Neuronal stem cell (in vitro differentiated cells): ENCODE results near the gene APP.

Source experiments
- DNase-seq: peaks from one replicate; pipeline ENCODE4 v3.0.0-alpha.2; 2013; ENCODE audit warnings: low spot score
- H2AFZ ChIP-seq: one replicate; pipeline ENCODE4 v1.6.1; 2013; ENCODE audit warnings: mild to moderate bottlenecking, low read length, inconsistent platforms
- H2AK5ac ChIP-seq: 2 replicates; pipeline ENCODE4 v1.6.1; 2013; ENCODE audit warnings: low read depth, mild to moderate bottlenecking, inconsistent platforms, low read length, moderate library complexity, mixed read lengths
- H2BK120ac ChIP-seq: 2 replicates; pipeline ENCODE4 v1.6.1; 2013; ENCODE audit warnings: low read depth, mild to moderate bottlenecking, inconsistent platforms, low read length, moderate library complexity, mixed read lengths
- H2BK12ac ChIP-seq: one replicate; pipeline ENCODE4 v1.6.1; 2013; ENCODE audit warnings: low read length, inconsistent platforms
- H2BK15ac ChIP-seq: 2 replicates; pipeline ENCODE4 v1.6.1; 2013; ENCODE audit warnings: mild to moderate bottlenecking, low read length, inconsistent platforms, mixed read lengths
- H2BK5ac ChIP-seq: one replicate; pipeline ENCODE4 v1.6.1; 2013; ENCODE audit warnings: inconsistent platforms, mild to moderate bottlenecking, low read length, moderate library complexity
- H3K14ac ChIP-seq: one replicate; pipeline ENCODE4 v1.6.1; 2013; ENCODE audit warnings: low read length, inconsistent platforms
- H3K18ac ChIP-seq: 2 replicates; pipeline ENCODE4 v1.6.1; 2013; ENCODE audit warnings: low read length, inconsistent platforms
- H3K23ac ChIP-seq: 2 replicates; pipeline ENCODE4 v1.6.1; 2013; ENCODE audit warnings: low read depth, mild to moderate bottlenecking, mixed read lengths, low read length, inconsistent platforms; ENCODE audit not compliant: poor library complexity
- H3K27ac ChIP-seq: replicated peaks from 3 replicates; pipeline ENCODE4 v1.5.1; 2013; ENCODE audit warnings: low read length, inconsistent platforms
- H3K27me3 ChIP-seq, 3 experiments: 2 replicates each; pipeline ENCODE4 v1.6.1; 2013; ENCODE audit warnings: low read length in 3 of 3, mild to moderate bottlenecking in 2 of 3, inconsistent platforms in 1 of 3, low read depth in 1 of 3, mixed read lengths in 1 of 3, moderate library complexity in 1 of 3; ENCODE audit not compliant: control insufficient read depth in 3 of 3, insufficient read depth in 3 of 3
- H3K36me3 ChIP-seq, 2 donors: replicated peaks in 1 of 2; 2 replicates each; pipeline ENCODE4 v1.6.1; 2013; ENCODE audit warnings: low read length in 2 of 2; ENCODE audit not compliant: control insufficient read depth in 2 of 2, insufficient read depth in 2 of 2
- H3K4ac ChIP-seq: 2 replicates; pipeline ENCODE4 v1.6.1; 2013; ENCODE audit warnings: inconsistent platforms, mild to moderate bottlenecking, low read length, moderate library complexity
- H3K4me1 ChIP-seq, 2 donors: 1 replicate in 1 of 2; 2 replicates in 1 of 2; pipeline ENCODE4 v1.6.1; 2013; ENCODE audit warnings: low read length in 2 of 2, low read depth in 1 of 2; ENCODE audit not compliant: control insufficient read depth in 2 of 2, insufficient read depth in 1 of 2
- H3K4me2 ChIP-seq: one replicate; pipeline ENCODE4 v1.6.1; 2013; ENCODE audit warnings: mild to moderate bottlenecking, low read length, inconsistent platforms; ENCODE audit not compliant: insufficient read depth, poor library complexity, severe bottlenecking
- H3K4me3 ChIP-seq, 2 donors: 2 replicates each; pipeline ENCODE4 v1.5.1; 2013; ENCODE audit warnings: low read length in 2 of 2, mild to moderate bottlenecking in 2 of 2, inconsistent platforms in 1 of 2, moderate library complexity in 1 of 2
- H3K79me1 ChIP-seq: one replicate; pipeline ENCODE4 v1.6.1; 2013; ENCODE audit warnings: low read depth, mild to moderate bottlenecking, inconsistent platforms, low read length, moderate library complexity
- H3K9ac ChIP-seq: one replicate; pipeline ENCODE4 v1.6.1; 2013; ENCODE audit warnings: mild to moderate bottlenecking, low read depth, low read length, inconsistent platforms; ENCODE audit not compliant: poor library complexity
- H3K9me3 ChIP-seq, 2 donors: replicated peaks in 1 of 2; 2 replicates each; pipeline versions ENCODE3 to v1.6.1; 2013; ENCODE audit warnings: low read length in 2 of 2, mild to moderate bottlenecking in 2 of 2, inconsistent platforms in 1 of 2, low read depth in 1 of 2, mixed read lengths in 1 of 2, moderate library complexity in 1 of 2; ENCODE audit not compliant: control insufficient read depth in 2 of 2, insufficient read depth in 1 of 2
- H4K8ac ChIP-seq: one replicate; pipeline ENCODE4 v1.6.1; 2013; ENCODE audit warnings: low read depth, mild to moderate bottlenecking, inconsistent platforms, low read length, moderate library complexity
- H4K91ac ChIP-seq: one replicate; pipeline ENCODE4 v1.6.1; 2013; ENCODE audit warnings: low read length, low read depth, mild to moderate bottlenecking, inconsistent platforms; ENCODE audit not compliant: poor library complexity
- WGBS, 2 donors: extraction: QIAGEN DNeasy Blood & Tissue Kit; methylation state at CpG; one replicate each; pipeline ENCODE4 v1.1.7; 2013; ENCODE audit warnings: missing lambda C conversion rate in 2 of 2, mixed read lengths in 1 of 2; ENCODE audit not compliant: insufficient read length in 2 of 2, insufficient replicate concordance in 1 of 2; ENCODE audit errors: extremely low coverage in 2 of 2; 5-methylcytosine and 5-hydroxymethylcytosine counted together

Gene APP

DNA sequence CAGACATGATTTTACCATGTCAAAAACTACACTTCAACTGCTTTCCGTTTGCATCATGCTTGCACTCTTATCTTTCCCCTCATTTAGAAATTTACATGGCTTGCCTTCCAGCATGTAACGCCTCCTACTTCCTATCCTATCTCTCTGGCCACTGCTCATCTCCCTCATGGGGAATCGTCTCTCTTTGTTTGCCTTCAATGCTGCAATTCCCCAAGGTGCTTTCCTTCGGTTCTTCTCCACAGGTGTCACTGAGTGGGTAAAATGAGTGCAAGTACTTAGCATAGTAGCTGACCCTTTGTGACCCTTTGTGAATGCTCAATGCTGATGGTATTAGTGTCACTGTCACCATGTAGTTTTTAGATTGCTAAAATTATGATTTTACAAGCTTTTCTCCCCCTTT, 63.1 kb downstream of the APP start:
- Histone ChIP-seq H3K4ac (no peak overlapping the region), H2BK5ac (no peak overlapping the region), H3K36me3 (peaks cover 11 to 72% of the 10 kb centered on the region in 2 donors), H3K14ac (no peak overlapping the region), H2BK15ac (no peak overlapping the region), H3K27ac (no peak overlapping the region), H3K4me2 (no peak overlapping the region), H4K91ac (no peak overlapping the region), H2BK120ac (no peak overlapping the region), H3K4me3 (no peak overlapping the region), H3K18ac (no peak overlapping the region), H4K8ac (no peak overlapping the region), H3K4me1 (peaks cover 0 to 2% of the 10 kb centered on the region in 2 donors), H2AK5ac (no peak overlapping the region), H3K27me3 (no peaks in the 10 kb centered on the region), H3K9ac (no peak overlapping the region), H2BK12ac (no peak overlapping the region), H2AFZ (no peak overlapping the region), H3K9me3 (peaks cover 10 to 14% of the 10 kb centered on the region in 2 donors), H3K23ac (no peak overlapping the region), H3K79me1 (no peaks in the 10 kb centered on the region)
- no peak for DNase-seq
- WGBS, 2 donors, result no CpG with 5 or more reads among the region's 4 CpGs

DNA sequence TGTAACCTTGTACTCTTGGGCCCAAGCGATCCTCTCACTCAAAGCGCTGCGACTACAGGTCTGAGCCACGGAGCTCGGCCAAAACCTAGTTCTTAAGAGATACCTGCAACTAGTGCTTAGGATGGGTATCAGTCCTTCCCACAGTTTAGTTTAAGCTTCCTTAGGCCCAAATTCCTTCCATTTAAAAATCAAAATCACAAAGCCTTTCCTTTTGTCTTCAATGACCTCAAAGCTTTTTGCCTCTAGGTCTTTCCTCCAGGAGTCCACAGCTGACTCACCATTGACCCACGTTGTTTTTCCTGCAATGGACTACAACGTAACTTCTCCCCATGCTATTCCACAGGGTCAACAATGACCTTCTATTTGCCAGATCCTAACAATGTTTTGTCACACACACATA, 64.0 kb downstream of the APP start:
- Histone ChIP-seq H3K9me3 (peaks cover 10 to 14% of the 10 kb centered on the region in 2 donors), H3K79me1 (no peaks in the 10 kb centered on the region), H3K14ac (no peak overlapping the region), H3K4me3 (no peak overlapping the region), H3K36me3 (peaks cover 11 to 63% of the 10 kb centered on the region in 2 donors), H2BK12ac (no peak overlapping the region), H2BK5ac (no peak overlapping the region), H3K23ac (no peak overlapping the region), H2AFZ (no peak overlapping the region), H3K27ac (no peak overlapping the region), H3K4ac (no peak overlapping the region), H3K27me3 (no peaks in the 10 kb centered on the region), H3K4me2 (no peak overlapping the region), H2AK5ac (no peak overlapping the region), H3K4me1 (peaks cover 0 to 2% of the 10 kb centered on the region in 2 donors), H4K91ac (no peak overlapping the region), H3K18ac (no peak overlapping the region), H3K9ac (no peak overlapping the region), H4K8ac (no peak overlapping the region), H2BK15ac (no peak overlapping the region), H2BK120ac (no peak overlapping the region)
- no peak for DNase-seq
- no CpG with 5 or more reads among the region's 7 CpGs for WGBS, 2 donors

DNA sequence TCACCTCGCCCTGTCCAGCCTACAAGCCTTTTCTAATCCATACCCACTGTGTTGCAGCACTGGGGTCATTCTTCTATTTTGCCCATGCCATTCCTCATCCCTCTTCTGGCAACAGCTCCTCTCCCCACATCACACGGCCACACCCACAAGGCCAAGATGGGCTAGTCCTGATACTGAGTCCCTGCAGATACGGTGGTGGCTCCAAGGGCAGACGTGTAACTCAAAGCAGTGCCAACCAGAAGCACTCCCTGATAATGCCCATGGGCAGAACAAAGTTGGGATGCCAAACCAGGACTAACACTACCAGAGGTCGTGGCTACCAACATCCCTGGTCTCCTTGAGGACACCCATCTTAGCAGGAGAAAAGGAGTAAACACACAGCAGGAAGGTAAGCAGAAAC, 64.8 kb downstream of the APP start:
- Histone ChIP-seq H2BK5ac (no peak overlapping the region), H3K9me3 (peaks cover 10 to 14% of the 10 kb centered on the region in 2 donors), H3K23ac (no peak overlapping the region), H2AFZ (no peak overlapping the region), H2BK12ac (no peak overlapping the region), H4K8ac (no peak overlapping the region), H2AK5ac (no peak overlapping the region), H3K4ac (no peak overlapping the region), H3K27me3 (no peaks in the 10 kb centered on the region), H4K91ac (no peak overlapping the region), H3K36me3 (peaks cover 11 to 56% of the 10 kb centered on the region in 2 donors), H3K27ac (no peak overlapping the region), H3K14ac (no peak overlapping the region), H3K18ac (no peak overlapping the region), H2BK120ac (no peak overlapping the region), H3K79me1 (no peaks in the 10 kb centered on the region), H2BK15ac (no peak overlapping the region), H3K4me2 (no peak overlapping the region), H3K4me1 (peaks cover 0 to 2% of the 10 kb centered on the region in 2 donors), H3K4me3 (no peak overlapping the region), H3K9ac (no peak overlapping the region)
- no CpG with 5 or more reads among the region's 5 CpGs for WGBS, 2 donors
- DNase-seq, result no peak

DNA sequence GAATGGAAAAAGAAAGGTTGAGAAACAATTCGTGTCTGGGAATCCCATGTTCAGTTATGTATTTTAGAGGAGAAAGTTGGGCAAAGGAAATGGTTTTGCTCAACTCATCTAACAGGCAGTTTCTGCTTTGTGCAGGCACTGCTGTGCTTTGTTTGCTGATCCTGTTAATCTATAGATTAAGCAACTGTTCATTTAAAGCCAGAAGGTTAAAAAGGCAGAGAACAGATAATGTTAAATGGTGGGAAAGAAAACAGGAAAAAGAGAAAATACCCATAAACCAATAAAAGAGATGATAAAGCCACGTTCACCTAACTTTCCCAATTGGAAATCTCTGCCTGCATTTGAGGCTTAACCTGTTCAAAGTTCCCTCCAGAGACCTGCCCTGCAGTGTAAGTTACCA, 70.0 kb downstream of the APP start:
- Histone ChIP-seq H3K27me3 (no peaks in the 10 kb centered on the region), H4K8ac (no peak overlapping the region), H3K79me1 (no peaks in the 10 kb centered on the region), H2AFZ (no peak overlapping the region), H3K36me3 (peaks cover 4 to 17% of the 10 kb centered on the region in 2 donors), H2BK12ac (no peak overlapping the region), H3K14ac (no peak overlapping the region), H2AK5ac (no peak overlapping the region), H2BK5ac (no peak overlapping the region), H3K27ac (no peak overlapping the region), H3K18ac (no peak overlapping the region), H3K4ac (no peak overlapping the region), H4K91ac (no peak overlapping the region), H3K4me3 (no peak overlapping the region), H3K4me1 (peaks cover 0 to 3% of the 10 kb centered on the region in 2 donors), H3K9me3 (peaks cover 5 to 8% of the 10 kb centered on the region in 2 donors), H3K9ac (no peak overlapping the region), H2BK15ac (no peak overlapping the region), H3K23ac (no peak overlapping the region), H2BK120ac (no peak overlapping the region), H3K4me2 (no peak overlapping the region)
- no CpG with 5 or more reads among the region's 2 CpGs for WGBS, 2 donors
- no peak for DNase-seq
